H1 (cell line): ENCODE results near the gene ANKRD40. TPM values are rescaled to one million over a fixed set of nuclear protein-coding genes. Genes with fewer than 3 reads are reported as not detected.

Source experiments
- ASH2L ChIP-seq: fragments of 200-600, 300-600 bp; sonication (generic); IDR thresholded peaks from one replicate; pipeline ENCODE4 v1.7.1; 2017; ENCODE audit warnings: low read length
- TAF7 ChIP-seq: optimal IDR thresholded peaks from 2 replicates; pipeline ENCODE3; 2011; ENCODE audit warnings: low read depth, mild to moderate bottlenecking, inconsistent platforms, low read length, moderate library complexity, borderline replicate concordance
- polyA plus RNA-seq, 7 experiments: library from polyadenylated mRNA; depleted of rRNA in 3 of 7; stranded (reverse) in 5 of 7; unstranded in 2 of 7; fragments of >200 nt in 5 of 7; fragments of 200-250 nt in 2 of 7; gene quantifications; 1 replicate in 5 of 7; 2 replicates in 1 of 7; 4 replicates in 1 of 7; pipeline versions ENCODE4 v1.2.1 to v1.2.3, GENCODE V29; 2011 to 2013; ENCODE audit warnings: missing spikeins in 2 of 7, mixed read lengths in 2 of 7
- total RNA-seq: library from RNA; stranded (reverse); fragmentation: NEBNext Ultra II Directional; extraction: Animal tissue kit (Norgen Biotek cat#: 25700); gene quantifications from 2 replicates; pipeline ENCODE4 v1.2.1, GENCODE V29; 2021
- TF ChIP-seq, protein P1 (sequence below): fragments of 300-600 bp; sonication (generic); IDR thresholded peaks from 2 replicates; pipeline ENCODE4 v1.7.1; 2012; ENCODE audit warnings: low read length, moderate library complexity, mild to moderate bottlenecking, inconsistent platforms; ENCODE audit not compliant: insufficient replicate concordance

The ANKRD40 gene
- total and polyA plus RNA-seq, 2 of the 8 experiments (the other 6 are each of a cell fraction or from before 2014, with no cell fraction given): 26.1 to 50.1 TPM

DNA sequence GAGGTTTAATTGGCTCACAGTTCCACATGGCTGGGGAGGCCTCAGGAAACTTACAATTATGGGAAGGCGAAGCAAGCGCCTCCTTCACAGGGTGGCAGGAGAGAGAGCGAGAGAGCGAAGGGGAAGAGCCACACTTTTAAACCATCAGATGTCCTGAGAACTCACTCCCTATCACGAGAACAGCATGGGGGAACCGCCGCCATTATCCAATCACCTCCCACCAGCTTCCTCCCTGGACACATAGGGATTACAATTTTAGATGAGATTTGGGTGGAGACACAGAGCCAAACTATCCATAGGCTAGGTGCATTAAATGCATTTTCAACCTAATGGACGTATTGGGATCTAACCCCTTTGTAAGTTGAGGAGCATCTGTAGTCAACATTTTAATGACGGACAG is 4.9 kb upstream of the ANKRD40 start (continued):
- TF ChIP-seq, protein P1, sequence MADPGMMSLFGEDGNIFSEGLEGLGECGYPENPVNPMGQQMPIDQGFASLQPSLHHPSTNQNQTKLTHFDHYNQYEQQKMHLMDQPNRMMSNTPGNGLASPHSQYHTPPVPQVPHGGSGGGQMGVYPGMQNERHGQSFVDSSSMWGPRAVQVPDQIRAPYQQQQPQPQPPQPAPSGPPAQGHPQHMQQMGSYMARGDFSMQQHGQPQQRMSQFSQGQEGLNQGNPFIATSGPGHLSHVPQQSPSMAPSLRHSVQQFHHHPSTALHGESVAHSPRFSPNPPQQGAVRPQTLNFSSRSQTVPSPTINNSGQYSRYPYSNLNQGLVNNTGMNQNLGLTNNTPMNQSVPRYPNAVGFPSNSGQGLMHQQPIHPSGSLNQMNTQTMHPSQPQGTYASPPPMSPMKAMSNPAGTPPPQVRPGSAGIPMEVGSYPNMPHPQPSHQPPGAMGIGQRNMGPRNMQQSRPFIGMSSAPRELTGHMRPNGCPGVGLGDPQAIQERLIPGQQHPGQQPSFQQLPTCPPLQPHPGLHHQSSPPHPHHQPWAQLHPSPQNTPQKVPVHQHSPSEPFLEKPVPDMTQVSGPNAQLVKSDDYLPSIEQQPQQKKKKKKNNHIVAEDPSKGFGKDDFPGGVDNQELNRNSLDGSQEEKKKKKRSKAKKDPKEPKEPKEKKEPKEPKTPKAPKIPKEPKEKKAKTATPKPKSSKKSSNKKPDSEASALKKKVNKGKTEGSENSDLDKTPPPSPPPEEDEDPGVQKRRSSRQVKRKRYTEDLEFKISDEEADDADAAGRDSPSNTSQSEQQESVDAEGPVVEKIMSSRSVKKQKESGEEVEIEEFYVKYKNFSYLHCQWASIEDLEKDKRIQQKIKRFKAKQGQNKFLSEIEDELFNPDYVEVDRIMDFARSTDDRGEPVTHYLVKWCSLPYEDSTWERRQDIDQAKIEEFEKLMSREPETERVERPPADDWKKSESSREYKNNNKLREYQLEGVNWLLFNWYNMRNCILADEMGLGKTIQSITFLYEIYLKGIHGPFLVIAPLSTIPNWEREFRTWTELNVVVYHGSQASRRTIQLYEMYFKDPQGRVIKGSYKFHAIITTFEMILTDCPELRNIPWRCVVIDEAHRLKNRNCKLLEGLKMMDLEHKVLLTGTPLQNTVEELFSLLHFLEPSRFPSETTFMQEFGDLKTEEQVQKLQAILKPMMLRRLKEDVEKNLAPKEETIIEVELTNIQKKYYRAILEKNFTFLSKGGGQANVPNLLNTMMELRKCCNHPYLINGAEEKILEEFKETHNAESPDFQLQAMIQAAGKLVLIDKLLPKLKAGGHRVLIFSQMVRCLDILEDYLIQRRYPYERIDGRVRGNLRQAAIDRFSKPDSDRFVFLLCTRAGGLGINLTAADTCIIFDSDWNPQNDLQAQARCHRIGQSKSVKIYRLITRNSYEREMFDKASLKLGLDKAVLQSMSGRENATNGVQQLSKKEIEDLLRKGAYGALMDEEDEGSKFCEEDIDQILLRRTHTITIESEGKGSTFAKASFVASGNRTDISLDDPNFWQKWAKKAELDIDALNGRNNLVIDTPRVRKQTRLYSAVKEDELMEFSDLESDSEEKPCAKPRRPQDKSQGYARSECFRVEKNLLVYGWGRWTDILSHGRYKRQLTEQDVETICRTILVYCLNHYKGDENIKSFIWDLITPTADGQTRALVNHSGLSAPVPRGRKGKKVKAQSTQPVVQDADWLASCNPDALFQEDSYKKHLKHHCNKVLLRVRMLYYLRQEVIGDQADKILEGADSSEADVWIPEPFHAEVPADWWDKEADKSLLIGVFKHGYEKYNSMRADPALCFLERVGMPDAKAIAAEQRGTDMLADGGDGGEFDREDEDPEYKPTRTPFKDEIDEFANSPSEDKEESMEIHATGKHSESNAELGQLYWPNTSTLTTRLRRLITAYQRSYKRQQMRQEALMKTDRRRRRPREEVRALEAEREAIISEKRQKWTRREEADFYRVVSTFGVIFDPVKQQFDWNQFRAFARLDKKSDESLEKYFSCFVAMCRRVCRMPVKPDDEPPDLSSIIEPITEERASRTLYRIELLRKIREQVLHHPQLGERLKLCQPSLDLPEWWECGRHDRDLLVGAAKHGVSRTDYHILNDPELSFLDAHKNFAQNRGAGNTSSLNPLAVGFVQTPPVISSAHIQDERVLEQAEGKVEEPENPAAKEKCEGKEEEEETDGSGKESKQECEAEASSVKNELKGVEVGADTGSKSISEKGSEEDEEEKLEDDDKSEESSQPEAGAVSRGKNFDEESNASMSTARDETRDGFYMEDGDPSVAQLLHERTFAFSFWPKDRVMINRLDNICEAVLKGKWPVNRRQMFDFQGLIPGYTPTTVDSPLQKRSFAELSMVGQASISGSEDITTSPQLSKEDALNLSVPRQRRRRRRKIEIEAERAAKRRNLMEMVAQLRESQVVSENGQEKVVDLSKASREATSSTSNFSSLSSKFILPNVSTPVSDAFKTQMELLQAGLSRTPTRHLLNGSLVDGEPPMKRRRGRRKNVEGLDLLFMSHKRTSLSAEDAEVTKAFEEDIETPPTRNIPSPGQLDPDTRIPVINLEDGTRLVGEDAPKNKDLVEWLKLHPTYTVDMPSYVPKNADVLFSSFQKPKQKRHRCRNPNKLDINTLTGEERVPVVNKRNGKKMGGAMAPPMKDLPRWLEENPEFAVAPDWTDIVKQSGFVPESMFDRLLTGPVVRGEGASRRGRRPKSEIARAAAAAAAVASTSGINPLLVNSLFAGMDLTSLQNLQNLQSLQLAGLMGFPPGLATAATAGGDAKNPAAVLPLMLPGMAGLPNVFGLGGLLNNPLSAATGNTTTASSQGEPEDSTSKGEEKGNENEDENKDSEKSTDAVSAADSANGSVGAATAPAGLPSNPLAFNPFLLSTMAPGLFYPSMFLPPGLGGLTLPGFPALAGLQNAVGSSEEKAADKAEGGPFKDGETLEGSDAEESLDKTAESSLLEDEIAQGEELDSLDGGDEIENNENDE: no peak
- TF ChIP-seq TAF7: no peak
- no peak for TF ChIP-seq ASH2L
